Stimulated activated CD4-positive, alpha-beta T cell treated with anti-CD3 and anti-CD28 coated beads, Interleukin-2, amount 100 ng/mL, for 4 hours (primary cell): ENCODE measurements around the gene BBS2.
A peak's percentile ranks its signal among the peaks of the same experiment; 100 is the strongest.

Source experiments
- DNase-seq: peaks from one replicate; pipeline ENCODE4 v3.0.0-alpha.2; 2020; ENCODE audit warnings: low read depth

Gene BBS2

GRCh38 chr16:56478281-56479049 lies 41.4 kb downstream of the BBS2 start:
- DNase-seq, result no peak

- no peak for DNase-seq
Measured at GRCh38 chr16:56477096-56477878, 42.5 kb downstream of the BBS2 start.

GRCh38 chr16:56475201-56475600 lies 44.6 kb downstream of the BBS2 start:
- DNase-seq, result no peak

- DNase-seq, result no peak
Measured at GRCh38 chr16:56470666-56471065, 49.2 kb downstream of the BBS2 start.

GRCh38 chr16:56470232-56470631 lies 49.6 kb downstream of the BBS2 start:
- DNase-seq, result no peak

- no peak for DNase-seq
Measured at GRCh38 chr16:56469748-56470147, 50.1 kb downstream of the BBS2 start.

- DNase-seq, result no peak
Measured at GRCh38 chr16:56468800-56469199, 51.0 kb downstream of the BBS2 start.

GRCh38 chr16:56466344-56466743 lies 53.5 kb downstream of the BBS2 start:
- DNase-seq, result no peak

GRCh38 chr16:56463153-56463552 lies 56.7 kb downstream of the BBS2 start:
- no peak for DNase-seq

GRCh38 chr16:56462064-56462796 lies 57.6 kb downstream of the BBS2 start:
- no peak for DNase-seq

- DNase-seq, result no peak
Measured at GRCh38 chr16:56460101-56460500, 59.7 kb downstream of the BBS2 start.

GRCh38 chr16:56457927-56458470 lies 61.8 kb downstream of the BBS2 start:
- no peak for DNase-seq

- DNase-seq, result no peak
Measured at GRCh38 chr16:56451753-56452689, 67.8 kb downstream of the BBS2 start.

- peak; percentile 88 for DNase-seq
Measured at GRCh38 chr16:56450986-56451752, 68.7 kb downstream of the BBS2 start, which contains the start of the genes NUDT21 and OGFOD1. TSS of gene NUDT21 (minus strand) at chr16:56451332. CDS start at chr16:56451202, 130 bp downstream. TSS of gene OGFOD1 (plus strand) at chr16:56451554. CDS start at chr16:56451613, 59 bp downstream.

GRCh38 chr16:56450275-56450985 lies 69.4 kb downstream of the BBS2 start:
- no peak for DNase-seq

- DNase-seq, result no peak
Measured at GRCh38 chr16:56448005-56448404, 71.8 kb downstream of the BBS2 start.

- DNase-seq, result no peak
Measured at GRCh38 chr16:56447286-56447685, 72.5 kb downstream of the BBS2 start.

GRCh38 chr16:56438038-56438437 lies 81.8 kb downstream of the BBS2 start:
- DNase-seq, result no peak

- no peak for DNase-seq
Measured at GRCh38 chr16:56436258-56436657, 83.6 kb downstream of the BBS2 start.
